Body of pancreas (tissue), 4 donors: ENCODE data around the gene EIF4H.

ENCODE experiments used
- CTCF ChIP-seq, 7 experiments: fragments of 450-650 bp in 4 of 7; fragments of 200-600 bp in 3 of 7; sonication (generic) in 3 of 7; IDR thresholded peaks; one replicate each; pipeline ENCODE4 v1.5.1; 2016 to 2019; ENCODE audit warnings: antibody characterized with exemption in 7 of 7
- POLR2A ChIP-seq, 3 donors: fragments of 450-650 bp; IDR thresholded peaks; one replicate each; pipeline ENCODE4 v1.6.1; 2016; ENCODE audit warnings: antibody characterized with exemption in 3 of 3, mild to moderate bottlenecking in 2 of 3

GRCh38 chr7:74129887-74130286 is 44.3 kb upstream of the EIF4H start:
- TF ChIP-seq CTCF (IDR thresholded peaks at IDR 0.05) (no peak), POLR2A (IDR thresholded peaks at IDR 0.05) (no peak)
